Umbilical cord (tissue), 2 donors: ENCODE measurements around the gene RNF213. TPM values are rescaled to one million over a fixed set of nuclear protein-coding genes. Genes with fewer than 3 reads are reported as not detected.
"Not testable (repeated sequence)": the region's sequence is repeated elsewhere in the genome, so short reads cannot be mapped to it uniquely, and the experiment has no call there.

Experiments
- DNase-seq: peaks from one replicate; pipeline ENCODE4 v3.0.0-alpha.2; 2015; ENCODE audit warnings: low spot score
- total RNA-seq: library from RNA; depleted of rRNA; stranded (reverse); fragments of >200 nt; gene quantifications from one replicate; pipeline ENCODE4 v1.2.3, GENCODE V29; 2014; ENCODE audit warnings: low replicate concordance; ENCODE audit not compliant: insufficient read depth

Gene RNF213
- total RNA-seq, 1 donor from 2014 or later = 54.4 TPM

DNA sequence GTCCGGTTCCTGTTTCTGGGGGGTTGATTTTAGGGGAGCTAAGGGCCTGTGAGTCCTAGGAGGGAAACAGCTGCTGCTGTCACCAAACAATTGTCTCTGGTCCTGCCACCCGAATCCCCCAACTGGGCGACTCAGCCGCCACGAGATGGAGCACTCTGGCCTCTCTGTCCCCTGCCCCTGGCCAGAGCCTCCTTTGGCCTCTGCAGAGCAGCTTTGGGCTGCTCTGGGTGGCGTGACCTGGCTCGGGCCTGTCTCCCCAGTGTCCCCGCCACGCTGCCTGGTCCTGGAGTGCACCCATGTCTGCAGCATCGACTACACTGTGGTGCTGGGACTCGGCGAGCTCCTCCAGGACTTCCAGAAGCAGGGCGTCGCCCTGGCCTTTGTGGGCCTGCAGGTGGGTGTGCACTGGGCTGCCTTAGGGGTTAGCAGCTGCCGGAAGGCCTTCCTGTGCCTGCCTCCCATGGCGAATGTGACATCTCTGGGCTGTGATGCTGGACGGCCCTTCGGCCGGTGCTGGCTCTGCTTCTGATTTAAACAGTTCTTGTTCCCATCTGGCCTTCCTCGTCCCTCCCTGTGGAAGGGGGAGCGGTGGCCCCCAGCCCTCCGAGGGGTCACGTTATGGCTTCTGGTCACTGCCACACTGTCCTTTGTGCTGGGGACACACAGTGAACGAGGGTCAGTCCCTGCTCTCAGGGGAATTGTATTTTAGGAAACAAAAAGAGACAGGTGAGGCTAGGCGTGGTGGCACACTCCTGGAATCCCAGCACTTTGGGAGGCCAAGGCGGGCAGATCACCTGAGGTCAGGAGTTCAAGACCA is 11.6 kb upstream of the RNF213 start:
- DNase-seq = no peak

DNA sequence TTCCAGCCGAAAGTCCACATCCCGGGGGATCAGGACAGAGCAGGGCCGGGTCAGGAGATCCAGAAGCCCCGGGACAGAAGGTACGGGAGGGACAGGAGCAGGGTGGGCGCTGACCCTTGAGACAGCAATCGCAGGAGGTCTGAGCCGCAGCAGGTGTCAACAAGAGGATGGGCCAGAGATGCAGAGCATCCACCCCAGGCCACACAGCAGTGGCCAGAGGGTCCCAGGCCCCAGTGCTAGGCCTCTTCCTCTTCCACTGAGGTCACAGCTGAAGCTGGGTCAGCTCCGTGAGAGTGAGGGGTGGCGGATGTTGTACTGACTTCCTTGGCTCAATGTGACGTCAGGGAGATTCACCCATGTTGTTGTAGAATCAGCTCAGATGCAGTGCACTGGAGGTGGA is 8.7 kb upstream of the RNF213 start:
- no peak for DNase-seq

GRCh38 chr17:80252871-80253270 is 7.8 kb upstream of the RNF213 start:
- DNase-seq = peak; percentile 19

- no peak for DNase-seq
Observed at GRCh38 chr17:80253631-80254395, 6.8 kb upstream of the RNF213 start.

GRCh38 chr17:80254396-80255251 is 6.0 kb upstream of the RNF213 start:
- peak; percentile 46 for DNase-seq

DNA sequence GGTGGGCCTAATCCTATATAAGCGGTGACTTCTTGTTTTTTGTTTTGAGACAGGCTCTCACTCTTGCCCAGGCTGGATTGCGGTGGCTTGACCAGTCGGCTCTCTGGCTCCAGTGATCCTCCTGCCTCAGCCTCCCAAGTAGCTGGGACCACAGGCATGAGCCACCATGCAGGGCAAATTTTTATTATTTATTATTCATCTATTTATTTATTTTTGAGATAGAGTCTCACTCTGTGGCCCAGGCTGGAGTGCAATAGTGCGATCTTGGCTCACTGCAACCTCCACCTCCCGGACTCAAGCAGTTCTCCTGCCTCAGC is 4.7 kb upstream of the RNF213 start:
- DNase-seq = no peak

- DNase-seq = peak; percentile 23
Observed at GRCh38 chr17:80257716-80258213, 2.9 kb upstream of the RNF213 start.

GRCh38 chr17:80258296-80258695 is 2.4 kb upstream of the RNF213 start:
- DNase-seq = not testable (repeated sequence)

DNA sequence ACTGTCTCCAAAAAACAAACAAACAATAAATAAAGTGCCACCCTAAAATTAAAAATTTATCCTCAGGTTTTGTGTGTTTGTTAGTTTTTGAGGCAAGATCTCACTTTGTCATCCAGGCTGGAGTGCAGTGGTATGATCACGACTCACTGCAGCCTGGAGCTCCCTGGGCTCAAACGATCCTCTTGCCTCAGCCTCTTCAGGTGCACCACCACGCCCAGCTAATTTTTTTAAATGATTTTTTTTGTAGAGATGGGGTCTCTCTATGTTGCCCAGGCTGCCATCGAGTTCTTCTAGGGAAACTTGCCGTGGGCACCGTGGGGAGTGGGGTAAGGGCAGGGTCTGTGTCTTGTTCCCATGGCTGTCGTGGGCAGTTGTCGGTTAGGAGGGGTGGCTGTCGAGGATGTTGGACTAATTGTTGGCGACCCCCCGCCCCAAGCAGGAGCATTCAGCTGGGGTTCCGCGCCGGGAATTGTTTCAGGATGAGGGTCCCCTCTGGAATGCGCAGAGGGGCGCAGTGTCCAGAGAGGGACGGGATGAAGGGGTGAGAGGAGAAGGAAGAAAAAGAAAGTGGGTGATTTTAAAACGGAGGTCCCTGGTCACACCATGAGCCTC is 1.1 kb upstream of the RNF213 start:
- no peak for DNase-seq

- DNase-seq = peak; percentile 71
Observed at GRCh38 chr17:80260069-80260535, 550 bp upstream of the RNF213 start.

GRCh38 chr17:80261159-80261894 is 675 bp downstream of the RNF213 start:
- DNase-seq = peak; percentile 64

- no peak for DNase-seq
Observed at GRCh38 chr17:80261895-80262279, 1.2 kb downstream of the RNF213 start.

DNA sequence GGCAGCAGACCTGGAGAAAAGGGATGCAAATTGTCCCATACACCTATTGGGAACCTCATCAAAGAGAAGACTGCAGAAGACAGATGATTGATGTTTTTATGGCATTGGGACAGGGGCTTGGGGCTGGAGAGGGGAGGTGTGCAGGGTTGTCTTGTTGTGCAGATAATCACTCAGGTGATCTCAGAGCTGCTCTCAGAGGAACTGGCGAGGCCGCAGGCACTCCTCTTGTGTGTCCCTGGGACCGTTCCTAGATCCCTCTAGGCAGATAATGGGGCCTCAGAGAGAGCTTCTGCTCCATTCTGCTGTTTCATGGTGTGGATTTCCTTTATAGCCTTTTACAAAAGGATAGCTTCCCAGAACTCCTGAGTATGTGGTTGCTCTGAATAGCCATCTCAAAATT is 1.6 kb downstream of the RNF213 start:
- DNase-seq = no peak

- no peak for DNase-seq
Observed at GRCh38 chr17:80262775-80263244, 2.2 kb downstream of the RNF213 start.

DNA sequence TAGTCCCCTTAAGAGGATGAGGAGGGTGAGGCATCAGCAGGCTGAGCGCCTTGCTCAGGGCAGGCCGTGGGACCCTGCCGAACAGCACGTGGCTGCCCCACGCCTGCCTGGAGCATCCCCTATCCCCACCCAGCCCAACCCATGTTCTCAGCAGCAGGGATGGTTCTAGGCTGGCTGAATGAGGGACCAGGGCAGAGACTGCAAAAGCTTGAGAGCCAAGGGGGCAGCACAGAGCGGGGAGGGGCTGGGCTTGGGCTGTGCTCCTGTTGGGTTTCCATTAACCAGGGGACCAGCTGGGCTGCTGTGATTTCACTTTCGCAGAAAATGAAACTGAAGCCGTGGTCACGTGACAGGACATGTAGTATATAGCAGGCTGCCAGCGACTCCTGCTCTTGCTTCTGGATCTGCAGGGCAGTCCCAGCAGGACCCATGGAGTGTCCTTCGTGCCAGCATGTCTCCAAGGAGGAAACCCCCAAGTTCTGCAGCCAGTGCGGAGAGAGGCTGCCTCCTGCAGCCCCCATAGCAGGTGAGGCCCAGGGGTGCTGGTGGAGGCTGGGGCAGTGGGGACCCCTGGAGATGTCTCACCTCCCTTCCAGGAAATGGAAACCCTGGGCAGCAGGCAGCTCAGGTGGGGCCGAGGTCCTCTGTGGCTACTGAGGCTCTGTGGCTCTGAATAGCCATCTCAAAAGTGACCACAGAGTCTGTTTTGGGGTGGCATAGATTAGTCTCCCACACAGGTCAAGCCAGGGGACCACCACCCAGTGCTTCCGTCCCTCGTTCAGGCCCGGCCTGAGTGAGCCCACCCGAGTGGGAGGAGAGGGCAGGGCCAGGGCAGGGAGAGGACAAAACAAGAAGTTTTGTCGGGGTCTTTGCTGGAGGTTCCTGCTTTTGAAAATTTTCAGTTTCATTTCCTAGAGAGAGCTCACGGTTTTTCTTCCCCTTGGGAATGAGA is 2.9 kb downstream of the RNF213 start:
- peak; percentile 66 for DNase-seq

DNA sequence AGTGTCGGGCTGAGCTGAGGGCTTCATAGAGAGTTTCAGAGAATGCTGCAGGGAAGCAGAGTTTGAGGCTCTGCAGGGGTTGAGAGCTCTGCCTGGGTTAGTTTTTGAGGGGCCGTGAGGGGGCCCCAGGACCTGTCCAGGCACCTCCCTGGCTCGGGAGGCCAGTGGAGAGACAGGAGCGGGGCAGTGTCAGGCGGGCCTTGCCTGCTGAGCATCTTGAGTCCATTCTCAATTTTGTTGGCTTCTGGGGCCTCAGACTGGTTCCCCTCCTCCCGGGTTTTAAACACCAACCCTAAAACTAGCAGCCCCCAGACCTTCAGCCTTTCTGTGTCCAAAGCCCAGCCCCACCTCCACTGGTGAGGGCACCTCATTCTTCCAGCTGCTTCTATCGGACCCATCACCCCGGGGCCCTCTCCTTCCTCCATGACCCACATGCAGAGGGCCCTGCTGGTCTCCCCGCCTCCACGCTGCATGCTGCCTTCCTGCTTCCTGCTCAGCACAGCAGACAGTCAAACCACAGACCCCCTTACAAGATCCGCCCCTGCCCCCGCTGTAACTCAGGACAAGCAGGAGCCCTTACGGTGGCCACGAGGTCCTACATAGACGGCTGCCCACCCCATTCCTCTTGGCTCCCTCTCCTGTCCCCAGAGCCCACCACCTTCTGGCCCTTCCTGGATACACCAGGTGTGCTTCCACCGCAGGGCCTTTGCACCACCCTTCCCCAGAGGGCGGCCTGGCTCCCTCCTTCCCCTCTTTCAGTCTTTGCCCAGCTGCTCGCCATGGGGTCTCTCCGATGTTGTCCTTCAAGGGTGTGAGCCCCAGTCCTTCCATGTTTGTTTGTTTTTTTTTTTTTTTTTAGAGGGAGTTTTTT is 3.8 kb downstream of the RNF213 start:
- DNase-seq = no peak

DNA sequence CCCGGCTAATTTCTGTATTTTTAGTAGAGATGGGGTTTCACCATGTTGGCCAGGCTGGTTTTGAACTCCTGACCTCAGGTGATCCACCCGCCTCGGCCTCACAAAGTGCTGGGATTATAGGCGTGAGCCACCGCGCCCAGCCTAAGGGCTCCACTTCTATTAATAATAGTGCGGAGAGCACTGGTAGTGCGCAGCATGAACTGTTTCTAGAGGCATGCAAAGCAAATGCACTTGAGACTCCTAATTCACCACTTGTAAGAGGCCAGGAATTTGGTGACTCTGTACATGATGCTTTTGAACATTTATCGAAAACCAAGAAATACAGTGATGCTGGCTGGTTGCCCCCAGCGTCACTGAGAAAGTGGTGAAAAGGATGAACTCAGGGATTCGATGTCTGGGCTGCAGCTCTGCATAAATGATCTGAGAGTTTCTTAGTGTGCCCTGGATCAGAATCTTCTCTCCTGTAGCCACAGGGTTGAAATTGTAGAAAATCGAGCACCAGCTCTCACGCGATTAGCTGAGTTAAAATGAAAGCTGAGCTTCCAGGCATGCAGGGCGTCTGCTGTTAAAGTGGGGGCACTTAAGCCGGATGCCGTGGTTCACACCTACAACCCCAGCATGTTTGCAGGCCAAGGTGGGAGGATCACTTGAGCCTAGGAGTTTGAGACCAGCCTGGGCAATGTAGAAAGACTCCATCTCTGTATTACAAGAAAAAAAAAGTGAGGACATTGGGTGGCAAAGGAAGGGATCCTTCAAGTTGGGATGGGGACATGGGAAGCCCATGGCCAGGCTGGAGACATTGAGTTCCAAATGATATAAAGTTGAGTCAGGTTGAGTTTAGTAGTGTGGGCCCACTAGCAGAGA is 4.8 kb downstream of the RNF213 start:
- DNase-seq = no peak
